ENCODE data around the gene FAM47E. TPM values are rescaled to one million over a fixed set of nuclear protein-coding genes. Genes with fewer than 3 reads are reported as not detected.

FAM47E gene
- total RNA-seq, 1 experiment from 2014 or later, result 2.0 TPM

- Histone ChIP-seq H4K8ac (replicated peaks; ENCODE audit: insufficient read length, low read depth, low read length) (no peak overlapping the region), H3K9ac (ENCODE audit: extremely low read depth, insufficient read length, low read length) (no peak overlapping the region), H2BK15ac (ENCODE audit: low read depth, low read length) (no peak overlapping the region), H3K9me3 (ENCODE audit: control insufficient read depth, low read depth, low read length) (no peaks in the 10 kb centered on the region), H2BK12ac (ENCODE audit: insufficient read length, low read depth, low read length) (no peak overlapping the region), H2BK120ac (ENCODE audit: low read depth, low read length, poor library complexity, severe bottlenecking) (no peak overlapping the region), H4K5ac (ENCODE audit: insufficient read length, low read depth, low read length) (no peak overlapping the region), H3K23me2 (ENCODE audit: insufficient read length, low read depth, low read length, poor library complexity, severe bottlenecking) (peaks cover 15% of the 10 kb centered on the region), H3K79me1 (ENCODE audit: insufficient read depth, low read depth, low read length, poor library complexity, severe bottlenecking) (no peaks in the 10 kb centered on the region), H4K20me1 (ENCODE audit: control insufficient read depth, insufficient read depth, insufficient read length) (no peaks in the 10 kb centered on the region), H3K56ac (ENCODE audit: insufficient read length, low read depth, low read length) (no peak overlapping the region), H2AK5ac (ENCODE audit: insufficient read length, low read length) (no peak overlapping the region), H2AFZ (ENCODE audit: low read length) (no peak overlapping the region), H3K18ac (ENCODE audit: insufficient read length, low read depth, low read length) (no peak overlapping the region), H3K14ac (ENCODE audit: insufficient read depth, low read length) (no peak overlapping the region), H3K4me2 (ENCODE audit: insufficient read depth, insufficient read length, low read length) (no peak overlapping the region), H3K27me3 (ENCODE audit: insufficient read depth, low read length) (peaks cover 4% of the 10 kb centered on the region; the same call in 1 of the 2 replicates), H3K79me2 (ENCODE audit: insufficient read depth, low read length) (no peaks in the 10 kb centered on the region), H2BK20ac (ENCODE audit: low read depth, low read length, poor library complexity, severe bottlenecking) (no peak overlapping the region), H3K23ac (ENCODE audit: insufficient read length, low read depth, low read length) (no peak overlapping the region), H2BK5ac (ENCODE audit: insufficient read length, low read length) (no peak overlapping the region), H3K27ac (ENCODE audit: insufficient read length, low read depth, low read length) (no peak overlapping the region), H3T11ph (ENCODE audit: low read length) (no peak overlapping the region), H3K4me1 (ENCODE audit: insufficient read depth, low read length) (peaks cover 1% of the 10 kb centered on the region; the same call in 1 of the 2 replicates), H4K91ac (ENCODE audit: insufficient read length, low read depth, low read length) (no peak overlapping the region), H3K4ac (ENCODE audit: low read depth, low read length) (no peak overlapping the region)
- no CpG with 5 or more reads among the region's 3 CpGs for WGBS (ENCODE audit: extremely low coverage, insufficient read length, low lambda C conversion rate)
- Mint-ChIP-seq H3K4me3 (no peak overlapping the region), H3K27ac (no peak overlapping the region), H3K9me3 (no peaks in the 10 kb centered on the region; a peak in 1 of 5 replicates), H3K4me1 (peaks cover 6 to 17% of the 10 kb centered on the region in 2 experiments), H3K36me3 (ENCODE audit: insufficient read depth in 1 of 3, low read depth in 3 of 3) (peaks cover 6 to 15% (median 12%) of the 10 kb centered on the region in 3 experiments; a peak in 5 of 7 replicates), H3K27me3 (ENCODE audit: low read depth) (peaks cover 12% of the 10 kb centered on the region)
- DNase-seq, result no peak
- TF ChIP-seq CTCF (conservative IDR thresholded peaks at IDR 0.05), result no peak
Observed at GRCh38 chr4:76309939-76310550, 58.5 kb downstream of the FAM47E start.

Measured in H9 (cell line).